Skeletal muscle tissue (tissue), 4 donors: Measurements from ENCODE around the gene BTG3. TPM values are rescaled to one million over a fixed set of nuclear protein-coding genes. Genes with fewer than 3 reads are reported as not detected.

ENCODE experiments used
- H3K27ac ChIP-seq: one replicate; pipeline ENCODE4 v1.7.0; 2013; ENCODE audit warnings: mild to moderate bottlenecking, low read depth, low read length, inconsistent platforms
- H3K27me3 ChIP-seq, 3 donors: one replicate each; pipeline ENCODE4 v1.7.0; 2013; ENCODE audit warnings: low read length in 3 of 3; ENCODE audit not compliant: control insufficient read depth in 3 of 3, insufficient read depth in 3 of 3
- H3K36me3 ChIP-seq, 3 donors: one replicate each; pipeline ENCODE4 v1.7.0; 2013; ENCODE audit warnings: low read length in 3 of 3; ENCODE audit not compliant: control insufficient read depth in 3 of 3, insufficient read depth in 3 of 3
- H3K4me1 ChIP-seq, 3 donors: one replicate each; pipeline ENCODE4 v1.7.0; 2013; ENCODE audit warnings: low read length in 3 of 3, mild to moderate bottlenecking in 3 of 3; ENCODE audit not compliant: control insufficient read depth in 3 of 3, insufficient read depth in 3 of 3
- H3K4me3 ChIP-seq, 3 donors: one replicate each; pipeline ENCODE4 v1.7.0; 2013; ENCODE audit warnings: low read length in 3 of 3
- H3K9ac ChIP-seq, 3 donors: one replicate each; pipeline ENCODE4 v1.7.0; 2013; ENCODE audit warnings: low read length in 3 of 3, mild to moderate bottlenecking in 3 of 3, moderate library complexity in 2 of 3, low read depth in 1 of 3
- H3K9me3 ChIP-seq, 3 donors: one replicate each; pipeline ENCODE4 v1.7.0; 2013; ENCODE audit warnings: low read length in 3 of 3; ENCODE audit not compliant: control insufficient read depth in 3 of 3
- total RNA-seq: library from RNA; depleted of rRNA; stranded (reverse); fragments of >200 nt; gene quantifications from one replicate; pipeline ENCODE4 v1.2.3, GENCODE V29; 2014
- donor health status: Osteomylitis.

The BTG3 gene
- total RNA-seq, 1 donor from 2014 or later = 21.4 TPM

DNA sequence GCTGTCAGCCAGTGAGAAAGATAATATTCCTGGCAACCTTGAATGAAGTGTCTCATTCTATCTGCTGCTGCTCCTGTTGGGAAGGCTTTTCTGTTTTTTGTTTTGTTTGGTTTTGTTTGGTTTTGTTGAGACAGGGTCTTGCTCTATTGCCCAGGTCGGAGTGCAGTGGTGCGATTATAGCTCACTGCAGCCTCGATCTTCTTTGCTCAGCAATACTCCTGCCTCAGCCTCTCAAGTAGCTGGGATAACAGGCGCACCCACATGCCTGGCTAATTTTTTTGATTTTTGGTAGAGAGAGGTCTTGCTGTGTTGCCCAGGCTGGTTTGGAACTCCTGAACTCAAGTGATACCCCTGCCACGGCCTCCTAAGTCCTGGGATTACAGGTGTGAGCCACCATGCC, 37.6 kb downstream of the BTG3 start:
- no peaks in the 10 kb centered on the region for H3K9me3 ChIP-seq
- H3K9ac ChIP-seq = no peak overlapping the region
- H3K4me3 ChIP-seq = no peak overlapping the region
- H3K4me1 ChIP-seq = no peaks in the 10 kb centered on the region
- no peak overlapping the region for H3K27ac ChIP-seq
- no peaks in the 10 kb centered on the region for H3K27me3 ChIP-seq
- no peaks in the 10 kb centered on the region for H3K36me3 ChIP-seq

DNA sequence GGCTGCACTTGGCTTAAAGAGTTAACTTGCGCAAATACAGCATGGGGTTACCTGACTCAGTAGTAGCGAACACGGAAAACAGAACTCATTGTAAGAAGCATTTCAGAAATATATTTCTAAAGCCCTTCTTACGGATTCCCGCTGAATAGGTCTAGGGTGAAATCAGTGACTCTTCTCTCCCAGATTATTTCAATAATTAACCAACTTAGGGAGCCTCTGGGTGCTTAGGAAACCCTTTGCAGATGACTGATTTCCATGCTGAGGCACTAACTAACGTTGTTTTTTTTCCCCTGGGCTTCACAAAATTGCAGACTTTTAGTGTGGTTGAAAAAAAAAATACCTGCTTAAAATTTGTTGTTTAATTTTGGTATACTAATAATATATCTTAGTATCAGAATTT, 40.3 kb downstream of the BTG3 start:
- no peaks in the 10 kb centered on the region for H3K27me3 ChIP-seq
- no peak overlapping the region for H3K9ac ChIP-seq
- H3K9me3 ChIP-seq = no peaks in the 10 kb centered on the region
- H3K4me3 ChIP-seq = no peak overlapping the region
- no peak overlapping the region for H3K27ac ChIP-seq
- no peaks in the 10 kb centered on the region for H3K36me3 ChIP-seq
- H3K4me1 ChIP-seq = no peaks in the 10 kb centered on the region

DNA sequence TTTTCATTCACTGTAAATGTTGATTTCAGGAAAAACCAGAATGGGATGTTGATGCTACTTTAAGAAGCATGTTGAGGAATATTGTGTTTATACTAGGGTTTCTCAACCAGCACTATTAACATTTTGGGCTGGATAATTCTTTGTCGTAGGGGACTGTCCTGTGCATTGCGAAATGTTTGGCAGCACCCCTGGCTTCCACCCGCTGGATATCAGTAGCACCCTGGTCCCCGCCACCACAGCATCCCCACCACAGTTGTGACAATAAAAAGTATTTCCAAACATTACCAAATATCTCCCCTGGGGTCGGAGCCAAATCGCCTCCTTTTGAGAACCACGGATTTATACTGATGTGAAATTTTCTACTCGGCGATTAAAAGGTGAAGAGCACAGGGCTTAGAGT, 41.9 kb downstream of the BTG3 start:
- Histone ChIP-seq H3K9me3 (no peaks in the 10 kb centered on the region), H3K4me3 (no peak overlapping the region), H3K9ac (no peak overlapping the region), H3K36me3 (no peaks in the 10 kb centered on the region), H3K4me1 (no peaks in the 10 kb centered on the region), H3K27me3 (no peaks in the 10 kb centered on the region), H3K27ac (no peak overlapping the region)

DNA sequence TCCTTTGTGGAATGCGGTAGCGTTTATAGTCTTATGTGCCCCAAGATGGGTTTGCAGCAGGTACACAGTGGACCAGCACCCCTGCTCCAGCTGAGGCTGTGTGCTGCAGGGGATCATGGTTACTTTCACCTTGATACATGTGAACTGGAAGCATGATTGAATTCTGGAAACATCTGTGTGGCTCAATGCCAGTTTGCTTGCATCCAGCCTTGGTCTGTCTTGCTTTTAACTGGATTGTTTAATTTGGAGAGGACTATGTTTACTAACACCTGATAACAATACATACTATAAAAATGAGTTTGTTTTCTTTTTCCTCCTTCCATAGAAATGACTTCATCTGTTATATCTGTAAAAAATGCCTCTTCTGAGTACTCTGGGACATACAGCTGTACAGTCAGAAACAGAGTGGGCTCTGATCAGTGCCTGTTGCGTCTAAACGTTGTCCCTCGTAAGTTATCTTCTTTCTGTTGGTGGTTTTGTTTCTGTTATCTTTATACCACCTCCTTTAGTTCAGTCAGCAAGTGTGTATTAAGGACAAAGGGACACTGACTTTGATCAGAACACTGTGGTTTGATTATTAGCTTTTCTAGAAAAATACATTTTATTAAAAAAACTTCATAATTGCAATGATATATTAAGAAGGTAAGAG, 52.2 kb downstream of the BTG3 start:
- Histone ChIP-seq H3K4me1 (no peaks in the 10 kb centered on the region), H3K9me3 (no peaks in the 10 kb centered on the region), H3K27ac (no peak overlapping the region), H3K36me3 (no peaks in the 10 kb centered on the region), H3K9ac (no peak overlapping the region), H3K4me3 (no peak overlapping the region), H3K27me3 (no peaks in the 10 kb centered on the region)

DNA sequence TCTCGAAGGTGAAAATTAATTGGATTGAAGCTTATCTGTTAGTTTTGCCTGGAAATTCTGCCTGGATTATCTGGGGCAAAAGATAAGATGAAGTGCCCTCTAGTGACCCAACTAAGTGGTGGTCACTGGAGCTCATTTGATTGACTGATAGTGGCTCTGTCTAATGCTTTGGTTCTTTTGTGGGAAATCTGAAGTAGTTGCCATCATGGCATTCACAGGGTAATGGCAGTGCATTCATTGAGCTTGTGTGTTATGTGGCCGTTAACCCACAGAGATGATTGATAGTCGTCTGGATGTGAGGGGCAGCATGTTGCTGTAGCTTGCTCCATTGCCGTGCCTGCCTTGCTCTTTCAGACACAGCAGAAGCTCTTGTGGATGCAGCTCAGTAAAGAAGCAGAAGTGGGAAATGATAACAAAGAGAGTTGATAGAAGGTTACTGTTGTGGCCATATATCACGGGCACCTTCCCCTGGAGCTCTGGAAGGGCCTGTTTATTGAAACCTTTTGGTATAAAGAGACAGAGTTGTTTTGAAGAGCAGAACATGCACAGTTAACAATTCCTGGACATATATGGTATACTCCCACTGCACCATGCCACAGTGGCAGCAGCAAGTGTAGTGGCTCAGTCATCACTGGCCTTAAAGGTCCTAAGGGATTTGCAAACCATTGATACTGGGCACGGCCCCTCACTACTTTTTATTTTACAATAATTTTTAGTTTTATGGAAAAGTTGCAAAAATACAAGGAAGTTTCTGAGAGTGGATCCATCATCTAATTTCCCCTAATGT, 57.8 kb downstream of the BTG3 start:
- Histone ChIP-seq H3K9me3 (no peaks in the 10 kb centered on the region), H3K9ac (no peak overlapping the region), H3K4me3 (no peak overlapping the region), H3K36me3 (no peaks in the 10 kb centered on the region), H3K4me1 (no peaks in the 10 kb centered on the region), H3K27ac (no peak overlapping the region), H3K27me3 (no peaks in the 10 kb centered on the region)

DNA sequence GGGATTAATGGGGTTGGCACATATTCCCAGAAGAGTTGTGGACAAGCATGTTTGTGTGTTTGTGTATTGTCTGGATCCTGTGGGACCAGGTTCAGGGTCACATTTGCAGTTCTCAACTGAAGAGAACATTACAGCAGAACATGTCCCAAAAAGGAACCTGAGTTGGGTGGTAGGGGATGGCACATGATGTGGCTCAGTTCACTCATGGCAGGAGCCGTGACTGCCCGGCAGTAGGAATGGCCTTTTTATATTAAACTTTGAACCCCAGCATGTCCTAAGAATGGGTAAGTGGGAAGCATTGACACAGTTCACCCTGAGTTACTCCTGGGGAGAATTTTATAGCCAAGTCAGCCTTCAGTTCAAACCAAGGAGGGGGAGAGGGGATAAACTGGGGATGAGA, 58.6 kb downstream of the BTG3 start:
- no peak overlapping the region for H3K27ac ChIP-seq
- no peak overlapping the region for H3K4me3 ChIP-seq
- H3K9ac ChIP-seq = no peak overlapping the region
- H3K36me3 ChIP-seq = no peaks in the 10 kb centered on the region
- H3K27me3 ChIP-seq = no peaks in the 10 kb centered on the region
- H3K9me3 ChIP-seq = no peaks in the 10 kb centered on the region
- no peaks in the 10 kb centered on the region for H3K4me1 ChIP-seq

DNA sequence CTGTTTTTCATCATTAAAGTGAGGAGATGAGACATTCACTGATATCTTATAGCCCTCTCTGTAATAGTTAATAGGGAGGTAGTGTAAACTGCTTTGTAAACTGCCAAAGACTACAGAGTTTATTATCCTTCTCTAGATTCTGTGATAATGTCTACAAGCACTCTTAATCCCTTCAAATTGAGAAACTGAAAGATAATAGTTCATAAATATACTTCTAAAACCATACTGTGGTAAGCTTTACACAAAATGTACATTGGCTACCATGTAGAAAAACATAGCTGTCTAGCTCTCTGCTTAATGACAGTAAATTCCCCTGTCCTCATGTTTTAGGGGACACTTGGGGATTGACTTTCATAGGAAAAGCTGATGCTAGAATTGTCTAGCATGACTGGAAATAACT, 60.3 kb downstream of the BTG3 start:
- no peaks in the 10 kb centered on the region for H3K36me3 ChIP-seq
- H3K9me3 ChIP-seq = no peaks in the 10 kb centered on the region
- H3K4me3 ChIP-seq = no peak overlapping the region
- H3K27me3 ChIP-seq = no peaks in the 10 kb centered on the region
- no peak overlapping the region for H3K27ac ChIP-seq
- no peaks in the 10 kb centered on the region for H3K4me1 ChIP-seq
- no peak overlapping the region for H3K9ac ChIP-seq

DNA sequence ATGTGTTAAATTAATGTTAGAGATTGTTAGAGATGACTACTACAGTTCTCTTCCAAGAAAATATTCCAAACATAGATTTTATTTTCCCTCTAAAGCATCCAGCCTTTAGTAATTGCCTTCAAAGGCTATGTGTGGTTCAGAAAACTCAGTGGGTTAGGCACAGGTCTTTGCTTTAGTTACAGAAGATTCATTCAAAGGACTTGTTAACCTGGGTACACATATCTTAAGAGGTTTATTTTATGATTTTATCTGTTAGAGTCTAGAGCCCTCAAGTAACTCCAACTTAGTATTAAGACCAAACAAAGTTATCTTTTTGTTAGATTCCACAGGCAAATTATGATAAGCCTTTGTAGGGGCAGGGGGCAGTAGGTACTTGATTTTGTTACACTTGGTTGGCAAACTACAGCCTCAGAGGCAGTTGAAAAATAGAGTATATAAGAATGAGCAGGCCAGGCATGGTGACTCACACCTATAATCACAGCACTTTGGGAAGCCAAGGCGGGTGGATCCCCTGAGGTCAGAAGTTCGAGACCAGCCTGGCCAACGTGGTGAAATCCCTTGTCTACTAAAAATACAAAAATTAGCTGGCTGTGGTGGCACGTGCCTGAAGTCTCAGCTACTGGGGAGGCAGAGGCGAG, 61.9 kb downstream of the BTG3 start:
- no peak overlapping the region for H3K4me3 ChIP-seq
- H3K27me3 ChIP-seq = no peaks in the 10 kb centered on the region
- peaks cover 0 to 2% (median 0%) of the 10 kb centered on the region in 3 donors for H3K9me3 ChIP-seq
- no peak overlapping the region for H3K9ac ChIP-seq
- H3K27ac ChIP-seq = no peak overlapping the region
- no peaks in the 10 kb centered on the region for H3K36me3 ChIP-seq
- no peaks in the 10 kb centered on the region for H3K4me1 ChIP-seq

DNA sequence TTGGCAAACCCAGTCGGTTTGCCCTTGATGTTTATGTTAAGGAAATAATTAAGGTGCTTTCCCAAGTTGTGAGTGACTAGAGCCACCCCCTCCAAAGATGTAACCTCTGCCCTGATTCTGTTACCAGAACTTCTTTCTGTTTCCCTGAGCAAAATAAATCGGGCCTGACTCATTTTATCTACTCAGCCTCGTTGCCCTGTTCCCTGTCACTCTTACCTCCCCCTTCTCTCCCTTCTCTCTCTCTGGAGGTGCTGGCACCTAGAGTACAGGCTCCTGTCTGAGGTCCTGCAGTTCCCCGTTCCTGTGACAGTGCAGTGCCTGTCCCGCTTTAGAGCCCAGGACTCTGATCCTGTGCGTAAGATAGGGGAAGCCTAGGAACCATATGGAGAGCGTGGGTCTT, 64.4 kb downstream of the BTG3 start:
- Histone ChIP-seq H3K9ac (no peak overlapping the region), H3K36me3 (no peaks in the 10 kb centered on the region), H3K9me3 (peaks cover 0 to 2% (median 0%) of the 10 kb centered on the region in 3 donors), H3K4me1 (no peaks in the 10 kb centered on the region), H3K27ac (no peak overlapping the region), H3K27me3 (no peaks in the 10 kb centered on the region), H3K4me3 (no peak overlapping the region)

DNA sequence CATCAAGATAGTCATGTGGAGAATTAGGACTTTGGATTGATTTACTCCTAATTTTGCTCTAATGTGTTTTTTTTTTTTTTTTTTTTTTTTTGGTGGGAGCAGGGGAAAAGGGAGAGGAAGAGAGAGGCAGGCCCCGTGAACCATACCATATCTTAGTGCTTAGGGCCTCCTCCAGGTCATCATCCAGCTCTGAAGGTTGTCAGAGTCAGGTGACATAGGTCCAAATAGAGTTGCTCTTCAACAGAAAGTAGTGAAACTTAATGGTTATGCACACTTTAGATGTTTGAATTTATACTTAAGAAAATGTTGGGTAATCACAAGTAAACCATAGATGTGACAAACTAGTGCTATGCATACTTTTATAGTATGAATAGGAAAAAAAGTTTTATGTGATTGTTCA, 67.7 kb downstream of the BTG3 start:
- no peaks in the 10 kb centered on the region for H3K36me3 ChIP-seq
- peaks cover 0 to 2% (median 0%) of the 10 kb centered on the region in 3 donors for H3K9me3 ChIP-seq
- no peaks in the 10 kb centered on the region for H3K4me1 ChIP-seq
- no peaks in the 10 kb centered on the region for H3K27me3 ChIP-seq
- H3K27ac ChIP-seq = no peak overlapping the region
- no peak overlapping the region for H3K4me3 ChIP-seq
- H3K9ac ChIP-seq = no peak overlapping the region
